CD4-positive, alpha-beta T cell (primary cell): ENCODE data around the gene CARD9. TPM values are rescaled to one million over a fixed set of nuclear protein-coding genes. Genes with fewer than 3 reads are reported as not detected.

Source experiments
- ATAC-seq: fragments of 200-7000 bp; cut with Tn5 transposase; one replicate; pipeline ENCODE4 v1.10.0; 2022; ENCODE audit warnings: mild to moderate bottlenecking; ENCODE audit not compliant: poor library complexity
- CTCF ChIA-PET: fragments of 350-600 bp; sonication (Branson Sonifier 250); formaldehyde crosslinking; loops from one replicate; lab custom pipeline; 2021; ENCODE audit warnings: antibody characterized with exemption, inconsistent platforms; lab: Charles Lee
- POLR2A ChIA-PET: fragments of 350-600 bp; sonication (Branson Sonifier 250); formaldehyde crosslinking; loops from one replicate; lab custom pipeline; 2021; ENCODE audit warnings: antibody characterized with exemption, inconsistent platforms; lab: Charles Lee
- DNase-seq, 14 experiments: peaks; one replicate each; pipeline ENCODE4 v3.0.0-alpha.2; 2013 to 2020; ENCODE audit warnings: mixed read lengths in 2 of 14
- H3K27ac ChIP-seq, 2 donors: one replicate each; pipeline versions ENCODE4 v1.5.1 to v1.7.0; 2013; ENCODE audit warnings: low read length in 2 of 2, low read depth in 1 of 2, mild to moderate bottlenecking in 1 of 2
- H3K27me3 ChIP-seq, 2 experiments: 1 replicate in 1 of 2; 2 replicates in 1 of 2; pipeline versions ENCODE4 v1.6.1 to v1.7.0; 2013; ENCODE audit warnings: low read length in 2 of 2, control low read depth in 1 of 2, mild to moderate bottlenecking in 1 of 2, moderate library complexity in 1 of 2; ENCODE audit not compliant: insufficient read depth in 2 of 2, control insufficient read depth in 1 of 2
- H3K36me3 ChIP-seq: one replicate; pipeline ENCODE4 v1.6.1; 2013; ENCODE audit warnings: low read length, control low read depth; ENCODE audit not compliant: insufficient read depth
- H3K4me1 ChIP-seq: one replicate; pipeline ENCODE4 v1.6.1; 2013; ENCODE audit warnings: low read length, control low read depth; ENCODE audit not compliant: insufficient read depth
- H3K4me3 ChIP-seq: one replicate; pipeline ENCODE4 v1.5.1; 2013; ENCODE audit warnings: mild to moderate bottlenecking, low read length, moderate library complexity
- H3K9me3 ChIP-seq, 2 experiments: 1 replicate in 1 of 2; 2 replicates in 1 of 2; pipeline versions ENCODE4 v1.6.1 to v1.7.0; 2013; ENCODE audit warnings: low read length in 2 of 2, mild to moderate bottlenecking in 2 of 2, control low read depth in 1 of 2, moderate library complexity in 1 of 2; ENCODE audit not compliant: control insufficient read depth in 1 of 2, insufficient read depth in 1 of 2
- H3K27ac Mint-ChIP-seq: one replicate; pipeline ENCODE4 v1.8.0; 2020; ENCODE audit warnings: mixed read lengths
- H3K27me3 Mint-ChIP-seq: one replicate; pipeline ENCODE4 v1.8.0; 2021; ENCODE audit warnings: mixed read lengths
- H3K36me3 Mint-ChIP-seq: one replicate; pipeline ENCODE4 v1.8.0; 2021; ENCODE audit warnings: low read depth, mixed read lengths
- H3K4me1 Mint-ChIP-seq: one replicate; pipeline ENCODE4 v1.8.0; 2021; ENCODE audit warnings: low read depth, mixed read lengths
- H3K4me3 Mint-ChIP-seq: one replicate; pipeline ENCODE4 v1.8.0; 2020; ENCODE audit warnings: mild to moderate bottlenecking, mixed read lengths
- H3K9me3 Mint-ChIP-seq: one replicate; pipeline ENCODE4 v1.8.0; 2020; ENCODE audit warnings: mixed read lengths
- CTCF ChIP-seq: fragments of 200-600 bp; IDR thresholded peaks from one replicate; pipeline ENCODE4 v1.8.0; 2022; ENCODE audit warnings: antibody characterized with exemption, mild to moderate bottlenecking
- intact Hi-C, 2 experiments: fragments of 100-400 bp; cut with DNase I in 1 of 2; cut with micrococcal nuclease in 1 of 2; formaldehyde crosslinking; loops; one replicate each; pipeline versions ENCODE4 v1.15.1 to v1.9.0; 2023 to 2025; cut with DNase I, micrococcal nuclease
- total RNA-seq, 174 experiments: library from RNA in 2 of 174; stranded (reverse) in 2 of 174; gene quantifications; one replicate each; pipeline ENCODE4 v1.2.3 and lab custom pipeline; 2021 to 2026

Gene CARD9
- total RNA-seq, 2 experiments from 2014 or later = 0.36 to 0.64 TPM

- DNase-seq (no peak), ATAC-seq (no peak)
- no peaks in the 10 kb centered on the region for H3K27me3 Mint-ChIP-seq
- Histone ChIP-seq H3K9me3 (no peaks in the 10 kb centered on the region), H3K27ac (no peak overlapping the region), H3K4me3 (no peak overlapping the region), H3K36me3 (peaks cover 86% of the 10 kb centered on the region), H3K27me3 (no peaks in the 10 kb centered on the region), H3K4me1 (no peaks in the 10 kb centered on the region)
- H3K4me3 Mint-ChIP-seq = peak overlapping the region; percentile 5
- H3K4me1 Mint-ChIP-seq = no peaks in the 10 kb centered on the region
- no peak for TF ChIP-seq CTCF
- POLR2A ChIA-PET = no interaction called here
- intact Hi-C loops = no loop called here
- CTCF ChIA-PET = no interaction called here
- peaks cover 58% of the 10 kb centered on the region for H3K36me3 Mint-ChIP-seq
- no peaks in the 10 kb centered on the region for H3K9me3 Mint-ChIP-seq
- H3K27ac Mint-ChIP-seq = no peak overlapping the region
Observed at GRCh38 chr9:136391737-136392537, 18.5 kb upstream of the CARD9 start.

GRCh38 chr9:136389396-136389795, 15.9 kb upstream of the CARD9 start:
- H3K4me1 Mint-ChIP-seq = peaks cover 18% of the 10 kb centered on the region
- peaks cover 64% of the 10 kb centered on the region for H3K36me3 Mint-ChIP-seq
- Histone ChIP-seq H3K27ac (no peak overlapping the region), H3K36me3 (peaks cover 63% of the 10 kb centered on the region), H3K9me3 (no peaks in the 10 kb centered on the region), H3K4me3 (no peak overlapping the region), H3K4me1 (peaks cover 16% of the 10 kb centered on the region), H3K27me3 (no peaks in the 10 kb centered on the region)
- no peak overlapping the region for H3K27ac Mint-ChIP-seq
- H3K9me3 Mint-ChIP-seq = no peaks in the 10 kb centered on the region
- no peaks in the 10 kb centered on the region for H3K27me3 Mint-ChIP-seq
- CTCF ChIA-PET = interaction anchor here (0.7 kb wide), 1 partner anchor 11 kb away, joined by 3 read pairs; no protein-coding TSS in a partner anchor
- no peak for TF ChIP-seq CTCF
- POLR2A ChIA-PET = no interaction called here
- intact Hi-C loops = no loop called here
- ATAC-seq = no peak
- DNase-seq = no peak
- no peak overlapping the region for H3K4me3 Mint-ChIP-seq

GRCh38 chr9:136387217-136387616, 13.7 kb upstream of the CARD9 start:
- no peaks in the 10 kb centered on the region for H3K27me3 Mint-ChIP-seq
- ChIA-PET CTCF (interaction anchor here (1.4 kb wide), 1 partner anchor 23 kb away, joined by 4 read pairs; the partner anchor contains the start of gene DNLZ), POLR2A (no interaction called here)
- DNase-seq = no peak
- Histone ChIP-seq H3K27me3 (no peaks in the 10 kb centered on the region), H3K4me3 (no peak overlapping the region), H3K4me1 (peaks cover 22% of the 10 kb centered on the region), H3K36me3 (peaks cover 56% of the 10 kb centered on the region), H3K27ac (no peak overlapping the region), H3K9me3 (no peaks in the 10 kb centered on the region)
- H3K9me3 Mint-ChIP-seq = no peaks in the 10 kb centered on the region
- peaks cover 69% of the 10 kb centered on the region for H3K36me3 Mint-ChIP-seq
- no peak for TF ChIP-seq CTCF
- intact Hi-C loops = no loop called here
- ATAC-seq = no peak
- no peak overlapping the region for H3K27ac Mint-ChIP-seq
- H3K4me3 Mint-ChIP-seq = no peak overlapping the region
- H3K4me1 Mint-ChIP-seq = peaks cover 18% of the 10 kb centered on the region
